Embryonic facial prominence (tissue), 1 donor: ENCODE measurements around the gene RPS24.
"Not testable (repeated sequence)": the region's sequence is repeated elsewhere in the genome, so short reads cannot be mapped to it uniquely, and the experiment has no call there.

Experiments
- DNase-seq: peaks from one replicate; pipeline ENCODE4 v3.0.0-alpha.2; 2016; ENCODE audit errors: extremely low spot score

RPS24 gene

DNA sequence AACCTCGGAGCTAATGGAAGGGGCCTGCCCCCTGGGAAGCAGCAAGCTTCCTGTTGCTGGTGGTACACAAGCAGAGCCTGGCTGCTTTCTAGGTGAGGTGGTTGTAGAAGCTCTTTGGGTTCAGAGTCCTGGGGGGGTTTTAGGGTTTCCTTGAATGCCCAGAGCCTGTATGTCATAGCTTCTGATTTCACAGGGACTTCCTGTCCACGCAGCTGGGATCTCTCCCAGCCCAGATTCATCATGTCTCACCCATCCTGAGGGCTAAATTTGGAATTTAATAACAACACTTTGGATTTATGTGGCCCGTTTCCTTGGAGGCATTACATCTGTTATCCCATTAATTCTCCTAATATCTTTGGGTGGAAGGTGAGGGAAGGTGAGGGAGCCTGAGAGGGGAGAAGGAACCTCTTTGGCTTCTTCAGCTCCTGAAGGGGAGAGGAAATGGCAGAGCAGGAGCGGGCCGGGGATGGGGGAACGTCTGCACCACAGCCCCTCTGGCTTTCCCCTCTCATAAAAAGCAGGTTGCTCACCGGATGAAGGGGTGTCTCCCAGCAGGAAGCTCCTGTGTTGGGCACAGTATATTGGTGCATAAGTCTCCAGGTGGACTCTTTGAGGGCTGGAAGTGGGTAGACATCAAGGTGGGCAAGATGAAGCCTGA lies 19.7 kb downstream of the RPS24 start:
- no peak for DNase-seq

- DNase-seq = no peak
Observed at GRCh38 chr10:78058562-78058961, 24.9 kb downstream of the RPS24 start.

GRCh38 chr10:78059906-78060702 lies 26.4 kb downstream of the RPS24 start:
- DNase-seq = no peak

GRCh38 chr10:78062296-78062695 lies 28.6 kb downstream of the RPS24 start:
- DNase-seq = no peak

- no peak for DNase-seq
Observed at GRCh38 chr10:78063236-78063635, 29.6 kb downstream of the RPS24 start.

DNA sequence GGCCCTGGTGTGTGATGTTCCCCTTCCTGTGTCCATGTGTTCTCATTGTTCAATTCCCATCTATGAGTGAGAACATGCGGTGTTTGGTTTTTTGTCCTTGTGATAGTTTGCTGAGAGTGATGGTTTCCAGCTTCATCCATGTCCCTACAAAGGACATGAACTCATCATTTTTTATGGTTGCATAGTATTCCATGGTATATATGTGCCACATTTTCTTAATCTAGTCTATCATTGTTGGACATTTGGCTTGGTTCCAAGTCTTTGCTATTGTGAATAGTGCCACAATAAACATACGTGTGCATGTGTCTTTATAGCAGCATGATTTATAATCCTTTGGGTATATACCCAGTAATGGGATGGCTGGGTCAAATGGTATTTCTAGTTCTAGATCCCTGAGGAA lies 31.3 kb downstream of the RPS24 start:
- DNase-seq = not testable (repeated sequence)

GRCh38 chr10:78065611-78066010 lies 31.9 kb downstream of the RPS24 start:
- no peak for DNase-seq

DNA sequence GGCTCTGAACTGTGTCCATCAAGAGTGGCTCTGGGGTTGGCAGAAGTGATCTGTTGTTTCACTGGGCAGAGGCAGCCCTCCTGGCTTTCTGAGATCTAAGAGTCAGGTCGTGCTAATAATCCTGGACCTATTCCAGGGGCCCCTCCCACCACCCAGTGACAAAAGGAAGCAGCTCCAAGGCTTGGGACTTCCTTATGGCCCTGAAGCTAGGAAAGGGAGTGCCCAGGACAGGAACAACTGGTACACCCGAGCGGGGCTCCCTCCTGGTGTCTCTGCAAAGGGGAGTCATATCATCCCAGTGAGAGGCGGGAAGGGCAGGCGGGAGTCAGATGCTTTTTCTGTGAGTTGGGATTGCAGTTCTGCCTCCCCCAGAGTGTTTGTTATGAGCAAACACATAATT lies 32.3 kb downstream of the RPS24 start:
- DNase-seq = no peak

GRCh38 chr10:78066728-78067430 lies 33.2 kb downstream of the RPS24 start:
- DNase-seq = no peak

DNA sequence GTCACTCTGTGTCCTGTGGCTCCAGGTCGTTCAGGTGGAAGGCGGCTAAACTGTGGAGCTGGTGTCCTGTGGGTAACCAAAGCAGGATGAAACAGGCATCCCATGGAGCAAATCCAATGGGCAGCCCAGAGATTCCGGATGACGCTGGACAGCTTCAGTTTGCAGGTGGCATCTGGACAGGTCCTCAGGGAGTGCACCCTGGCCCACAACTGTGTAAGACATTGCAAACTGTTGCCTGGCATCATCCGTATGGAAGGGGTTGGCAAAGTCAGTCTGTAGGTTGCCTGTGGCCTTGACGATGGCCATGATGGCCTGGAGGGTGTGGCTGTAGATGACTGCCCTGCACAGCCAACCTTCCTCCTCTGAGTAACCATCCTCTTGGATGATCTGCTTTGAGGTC lies 35.5 kb downstream of the RPS24 start:
- no peak for DNase-seq

GRCh38 chr10:78070064-78070463 lies 36.4 kb downstream of the RPS24 start:
- not testable (repeated sequence) for DNase-seq

- DNase-seq = no peak
Observed at GRCh38 chr10:78070726-78071125, 37.1 kb downstream of the RPS24 start.

GRCh38 chr10:78071140-78071856 lies 37.6 kb downstream of the RPS24 start:
- DNase-seq = no peak

DNA sequence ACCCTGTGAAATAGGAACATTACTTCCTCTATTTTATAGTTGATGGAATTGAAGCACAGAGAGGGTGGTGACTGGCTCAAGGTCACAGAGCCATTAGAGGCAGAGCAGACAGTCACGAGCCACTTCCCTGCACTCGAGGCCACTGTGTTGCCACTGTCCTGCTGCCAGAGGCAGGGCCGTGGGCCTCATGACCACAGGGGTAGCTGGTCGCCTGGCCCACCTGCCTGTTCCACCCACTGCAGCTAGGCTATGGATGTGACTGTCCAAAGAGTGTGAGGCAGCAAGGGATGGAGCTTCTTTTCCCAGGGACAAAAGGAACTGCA lies 38.2 kb downstream of the RPS24 start:
- DNase-seq = no peak

DNA sequence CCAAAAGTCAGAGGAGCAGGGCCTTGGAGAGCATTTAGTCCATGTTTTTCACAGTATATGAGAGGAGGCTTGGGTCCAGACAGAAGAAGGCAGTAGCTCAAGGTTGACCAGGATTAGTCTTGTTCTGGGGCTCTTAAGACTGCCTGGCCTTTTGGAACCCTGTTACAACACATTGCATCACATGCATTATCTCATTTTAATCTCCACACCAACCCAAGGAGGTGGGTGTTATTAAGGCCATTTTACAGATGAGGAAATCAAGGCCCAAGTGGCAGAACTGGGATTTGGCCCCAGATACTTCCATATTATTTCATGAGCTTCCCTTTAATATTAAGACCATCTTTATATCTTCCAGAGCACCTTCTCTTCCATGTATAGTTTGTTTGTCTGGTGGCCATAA lies 38.8 kb downstream of the RPS24 start:
- no peak for DNase-seq

DNA sequence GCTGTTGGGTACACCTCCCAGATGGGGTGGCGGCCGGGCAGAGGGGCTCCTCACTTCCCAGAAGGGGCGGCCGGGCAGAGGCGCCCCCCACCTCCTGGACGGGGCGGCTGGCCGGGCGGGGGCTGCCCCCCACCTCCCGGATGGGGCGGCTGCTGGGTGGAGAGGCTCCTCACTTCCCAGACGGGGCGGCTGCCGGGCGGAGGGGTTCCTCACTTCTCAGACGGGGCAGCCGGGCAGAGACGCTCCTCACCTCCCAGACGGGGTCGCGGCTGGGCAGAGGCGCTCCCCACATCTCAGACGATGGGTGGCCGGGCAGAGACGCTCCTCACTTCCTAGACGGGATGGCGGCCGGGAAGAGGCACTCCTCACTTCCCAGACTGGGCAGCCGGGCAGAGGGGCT lies 42.1 kb downstream of the RPS24 start:
- not testable (repeated sequence) for DNase-seq

- no peak for DNase-seq
Observed at GRCh38 chr10:78078539-78079330, 45.1 kb downstream of the RPS24 start.

GRCh38 chr10:78079411-78079810 lies 45.7 kb downstream of the RPS24 start:
- DNase-seq = no peak

GRCh38 chr10:78081292-78081691 lies 47.6 kb downstream of the RPS24 start:
- no peak for DNase-seq

- no peak for DNase-seq
Observed at GRCh38 chr10:78082636-78083035, 49.0 kb downstream of the RPS24 start.
